ENCODE results near the gene MRGPRF.
A peak's percentile ranks its signal among the peaks of the same experiment; 100 is the strongest.

MRGPRF gene

DNA sequence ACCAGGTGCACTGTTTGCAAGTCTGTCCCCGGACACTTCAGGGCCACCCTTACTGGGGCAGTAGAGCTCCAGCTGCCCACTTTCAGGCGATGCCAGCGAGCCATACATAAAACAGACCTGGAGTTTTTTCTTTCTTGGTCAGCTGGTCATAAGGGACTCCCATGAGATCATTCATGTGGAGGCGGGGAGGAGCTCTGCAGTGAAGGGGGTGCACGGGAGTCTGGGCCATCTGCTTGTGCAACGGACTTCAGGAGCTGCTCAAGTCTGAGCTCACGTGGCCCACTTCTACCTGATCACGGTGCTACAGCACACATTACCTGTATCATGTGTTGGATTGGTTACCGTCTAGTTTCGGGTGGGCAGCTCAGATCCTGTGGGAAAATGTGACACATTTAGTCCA lies 9.2 kb upstream of the MRGPRF start:
- DNase-seq (ENCODE audit: low read depth, low spot score): no peak

DNA sequence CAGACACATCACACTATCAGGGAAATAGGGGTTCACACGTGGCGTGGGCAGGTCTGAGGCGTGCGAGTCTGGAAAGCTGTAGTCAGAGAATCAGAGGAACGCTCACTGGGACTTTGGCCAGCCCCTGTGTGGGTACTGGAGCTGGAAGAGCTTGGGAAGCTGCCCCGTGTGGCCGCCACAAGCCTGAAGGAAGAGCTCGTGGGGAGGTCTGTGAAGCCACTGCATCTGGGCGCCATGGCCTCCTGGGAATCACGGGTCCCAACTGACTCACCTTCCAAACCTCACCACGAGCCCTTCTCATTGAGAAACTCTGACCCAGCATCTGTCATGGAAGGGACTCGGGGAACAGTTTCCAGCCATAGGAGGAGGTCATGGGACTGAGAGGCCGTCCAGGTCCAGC lies 5.9 kb upstream of the MRGPRF start:
- no peak for DNase-seq (ENCODE audit: low read depth, low spot score)

DNA sequence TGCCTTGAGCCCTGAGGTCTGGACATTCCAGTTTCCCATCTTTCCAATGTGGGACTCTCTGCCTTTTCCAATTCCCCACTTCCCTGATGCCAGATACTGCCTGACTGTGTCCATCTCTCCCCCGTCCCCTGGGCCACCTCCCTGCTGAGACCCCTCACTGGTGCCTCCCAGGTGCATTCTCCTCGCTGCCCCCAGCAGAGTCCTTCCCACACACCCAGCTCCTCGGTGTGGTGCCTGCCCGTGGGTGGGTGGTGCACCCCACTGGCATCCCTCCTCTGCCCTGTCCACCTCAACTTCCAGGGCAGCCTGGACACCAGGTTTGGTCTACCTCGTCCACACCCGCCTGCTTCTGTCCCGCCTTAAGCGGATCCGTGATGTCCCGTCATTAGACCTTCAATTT lies 4.9 kb upstream of the MRGPRF start:
- DNase-seq (ENCODE audit: low read depth, low spot score): no peak

DNA sequence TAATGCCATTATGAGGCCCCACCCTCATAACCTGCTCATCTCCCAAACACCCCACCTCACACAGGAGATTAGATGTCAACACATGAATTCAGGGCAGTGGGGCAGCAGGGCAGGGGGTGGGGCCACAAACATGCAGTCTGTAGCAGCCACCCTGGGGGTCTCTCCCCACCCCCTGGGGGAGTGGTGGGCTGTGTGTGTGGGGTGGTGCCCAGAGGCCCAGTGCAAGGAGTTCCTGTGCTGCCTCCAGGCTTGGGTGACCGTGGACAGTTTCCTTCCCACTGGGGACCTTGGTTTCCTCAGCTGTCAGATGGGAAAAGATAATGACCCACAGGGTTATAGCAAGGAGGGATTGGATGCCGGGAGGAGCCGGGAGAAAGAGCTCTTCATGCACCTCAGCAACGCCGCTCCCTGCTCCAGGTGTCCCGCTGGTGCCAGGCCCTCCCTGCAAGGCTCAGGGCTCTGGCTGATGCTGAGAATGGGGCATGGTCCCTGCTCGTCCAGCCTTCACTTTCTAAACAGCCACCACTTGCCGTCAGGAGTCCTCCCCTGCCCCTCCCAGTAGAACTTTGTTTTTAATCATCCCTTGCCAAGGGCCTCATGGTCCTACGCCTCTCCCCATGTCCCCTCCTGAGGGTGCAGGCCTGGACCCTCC lies 2.0 kb upstream of the MRGPRF start:
- no peak for DNase-seq (ENCODE audit: low read depth, low spot score)

DNA sequence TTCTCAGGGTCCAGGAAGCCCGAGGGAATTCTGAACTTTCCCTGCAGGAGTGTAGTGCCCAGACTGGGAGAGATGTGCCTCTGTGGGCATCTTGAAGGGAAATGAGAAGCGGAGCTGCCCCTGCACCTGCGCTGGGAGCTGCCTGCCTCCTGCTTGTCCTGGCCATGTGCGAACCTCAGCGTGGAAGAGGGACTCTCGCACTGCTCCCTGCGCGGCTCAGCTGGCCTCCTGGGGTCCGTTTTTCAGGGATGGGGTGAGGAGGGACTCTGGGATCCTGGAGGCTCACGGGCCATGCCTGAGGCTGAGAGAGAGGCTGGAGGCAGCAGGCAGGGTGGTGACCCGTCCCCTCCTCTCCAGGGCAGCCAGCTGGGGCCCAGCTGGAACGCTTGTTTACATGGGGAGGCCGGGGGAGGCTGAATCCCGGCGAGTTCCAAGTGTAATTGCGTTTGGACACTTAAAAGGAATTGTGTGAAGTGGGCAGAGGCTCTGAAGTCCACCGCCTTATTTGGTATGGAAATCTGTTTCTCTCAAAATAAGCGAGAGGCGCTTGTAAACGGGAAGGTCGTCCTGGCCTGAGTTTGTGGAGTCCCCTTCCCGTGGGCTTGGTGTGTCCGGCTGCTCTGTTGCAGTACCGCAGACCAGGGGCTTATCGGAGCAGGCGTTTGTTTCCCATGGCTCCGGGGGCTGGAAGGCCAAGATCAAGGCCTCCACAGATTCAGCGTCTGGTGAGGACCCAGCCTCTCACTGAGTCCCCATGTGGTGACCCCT lies 1.2 kb upstream of the MRGPRF start:
- DNase-seq (ENCODE audit: low read depth, low spot score): peak; percentile 22

DNA sequence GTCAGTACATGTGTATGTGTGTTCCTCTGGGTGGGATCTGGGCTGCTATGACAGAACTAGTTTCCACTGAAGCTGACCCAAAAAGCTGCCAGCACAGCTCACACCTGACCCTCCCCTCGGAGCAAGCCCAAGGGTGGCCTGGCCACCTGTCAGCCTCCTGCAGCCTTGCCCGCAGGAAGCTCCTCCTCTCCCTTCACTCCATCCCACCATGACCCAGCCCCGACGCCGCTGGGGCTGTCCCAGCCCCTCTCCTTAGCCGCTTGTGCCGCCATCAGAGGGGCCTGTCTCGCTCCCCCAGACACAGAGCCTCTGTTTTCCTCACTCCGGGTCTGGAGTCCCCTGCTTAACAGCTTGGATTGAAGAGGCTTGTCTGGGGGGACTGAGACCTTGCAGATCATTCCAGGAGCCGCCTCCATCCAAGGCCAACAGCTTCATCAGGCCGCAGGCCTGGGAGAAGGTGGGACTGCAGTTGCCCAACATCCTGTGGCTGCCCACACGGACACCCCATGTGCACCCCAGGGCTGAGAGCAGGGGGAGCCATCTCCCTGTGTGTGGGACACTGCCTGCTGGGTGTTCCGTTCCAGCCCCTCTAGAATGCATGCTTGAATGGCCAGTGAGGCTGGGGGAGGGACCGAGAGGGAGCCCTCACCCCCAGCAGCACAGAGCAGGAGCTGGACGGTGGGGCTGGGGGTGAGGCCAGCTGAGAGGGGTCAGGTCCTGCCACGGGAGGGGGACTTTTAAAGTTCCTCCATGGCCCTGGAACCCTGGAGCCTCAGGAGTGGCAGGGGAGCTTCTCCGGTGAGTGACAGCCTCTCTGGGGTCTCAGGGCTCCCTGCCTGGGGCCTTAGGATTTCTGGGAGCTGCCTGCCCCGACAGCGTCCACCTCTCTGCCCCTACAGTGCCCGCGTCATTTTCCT lies 696 bp downstream of the MRGPRF start:
- no peak for DNase-seq (ENCODE audit: low read depth, low spot score)

DNA sequence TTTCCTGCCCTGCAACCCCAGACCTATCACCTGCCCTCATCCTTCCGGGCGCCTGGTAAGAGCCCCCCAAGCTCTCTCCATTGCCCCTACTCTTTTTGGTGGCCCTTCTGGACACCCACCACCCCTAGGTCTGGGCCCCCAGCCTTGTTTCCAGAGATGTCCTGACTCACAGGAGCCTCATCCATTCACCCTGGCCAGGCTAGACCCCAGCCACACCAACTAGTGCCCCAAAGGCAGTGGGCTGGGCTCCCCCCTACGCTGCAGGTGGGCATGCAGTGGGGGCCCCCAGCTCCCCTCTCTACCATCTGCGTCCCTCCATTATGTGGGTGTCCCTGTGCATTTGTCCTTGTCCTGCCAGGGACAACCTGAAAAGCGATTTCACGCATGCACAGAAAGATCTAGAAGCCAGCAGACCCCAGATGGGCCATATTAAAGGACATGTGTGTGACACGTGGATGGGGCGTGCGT lies 1.4 kb downstream of the MRGPRF start:
- no peak for DNase-seq (ENCODE audit: low read depth, low spot score)

DNA sequence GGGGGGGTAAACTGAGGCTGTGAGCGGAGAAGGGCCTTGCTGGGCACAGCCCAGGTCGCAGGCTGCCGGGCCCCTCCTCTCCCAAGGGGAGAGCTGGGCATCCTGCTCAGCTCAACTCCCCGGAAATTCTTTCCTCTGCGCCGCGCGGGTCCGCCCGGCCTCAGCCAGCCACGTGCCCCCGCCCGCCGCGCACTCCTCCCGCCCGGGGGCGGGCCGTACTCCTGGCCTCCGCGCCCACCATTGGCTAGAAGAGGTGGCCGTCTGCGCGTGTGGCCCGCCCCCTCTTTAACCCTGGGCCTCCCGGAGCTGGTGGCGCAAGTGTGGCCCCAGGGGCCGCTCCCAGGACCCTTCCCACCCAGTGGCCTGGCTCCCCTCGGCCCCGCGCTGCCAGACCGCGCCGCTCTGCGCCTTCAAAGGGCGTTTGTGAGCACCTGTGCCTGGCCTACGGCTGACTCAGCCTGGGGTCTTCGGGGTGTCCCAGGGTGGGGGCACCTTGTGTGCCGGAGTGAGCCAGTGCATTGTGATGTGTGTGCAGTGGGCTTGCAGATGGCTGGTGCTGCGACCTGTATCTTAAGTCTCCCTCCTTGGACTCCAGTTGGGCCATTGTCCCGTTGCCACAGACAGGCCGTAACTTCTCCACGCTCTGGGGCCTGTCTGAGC lies 2.0 kb downstream of the MRGPRF start:
- peak; percentile 82 for DNase-seq (ENCODE audit: low read depth, low spot score)

DNA sequence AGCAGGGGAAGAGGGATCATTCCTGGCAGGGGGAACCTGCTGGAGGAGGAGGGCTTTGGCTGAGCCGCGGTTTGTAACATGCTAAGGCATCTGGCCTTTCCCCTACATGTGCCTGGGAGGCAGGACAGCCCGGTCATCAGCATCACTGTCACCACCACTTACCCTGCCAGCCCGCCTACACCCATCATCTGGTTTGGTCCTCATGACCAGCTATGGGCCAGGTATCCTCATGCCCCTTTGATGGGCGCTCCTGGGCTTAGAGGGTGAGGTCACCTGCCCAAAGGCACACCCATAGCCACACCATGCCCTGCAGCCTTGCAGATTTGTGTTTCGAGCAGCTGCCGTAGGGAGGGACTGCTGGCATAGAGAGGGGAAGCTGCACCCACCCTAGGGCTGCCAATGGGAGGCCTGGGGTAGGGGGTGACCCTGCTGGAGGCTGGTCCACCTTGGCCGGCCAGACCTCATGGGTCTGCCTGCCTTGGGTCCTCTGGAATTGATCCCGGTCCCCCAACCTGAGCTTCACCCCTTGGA lies 2.6 kb downstream of the MRGPRF start:
- DNase-seq (ENCODE audit: low read depth, low spot score): peak; percentile 28

DNA sequence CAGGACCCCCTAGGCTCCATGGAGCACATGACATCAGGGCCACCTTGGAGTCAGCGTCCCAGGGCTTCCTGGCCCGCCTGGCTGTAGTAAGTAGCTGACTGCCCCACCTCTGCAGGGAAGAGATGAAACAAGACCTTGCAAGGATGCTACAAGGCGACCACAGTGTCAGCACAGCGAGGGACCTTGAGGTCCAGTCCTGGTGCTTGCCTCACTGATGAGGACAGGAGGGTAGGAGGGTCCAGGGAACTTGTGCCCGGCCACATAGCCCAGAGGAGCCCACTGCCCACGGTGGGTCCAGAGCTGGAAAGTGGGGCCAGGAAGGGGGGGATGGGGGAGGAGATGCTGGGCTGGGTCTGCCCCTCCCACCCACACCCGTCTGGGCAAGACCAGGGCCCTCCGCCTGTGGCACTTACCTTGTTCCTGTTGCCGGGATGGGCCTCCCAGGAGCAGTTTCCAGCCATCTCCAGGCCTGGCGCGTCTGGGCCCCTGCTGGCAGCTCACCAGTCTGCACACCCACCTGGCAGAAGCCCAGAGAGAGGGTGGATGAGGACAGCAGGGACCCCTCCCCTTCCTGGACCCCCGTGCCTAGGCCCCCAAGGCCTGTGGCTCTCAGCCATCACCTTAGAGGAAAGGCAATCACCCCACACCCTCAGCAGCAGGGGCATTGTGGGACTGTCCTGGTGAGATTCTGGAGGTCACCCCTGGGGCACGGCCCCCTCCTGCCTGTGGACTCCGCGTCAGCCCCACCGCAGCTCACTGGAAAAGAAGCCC lies 3.4 kb downstream of the MRGPRF start:
- DNase-seq (ENCODE audit: low read depth, low spot score): no peak

DNA sequence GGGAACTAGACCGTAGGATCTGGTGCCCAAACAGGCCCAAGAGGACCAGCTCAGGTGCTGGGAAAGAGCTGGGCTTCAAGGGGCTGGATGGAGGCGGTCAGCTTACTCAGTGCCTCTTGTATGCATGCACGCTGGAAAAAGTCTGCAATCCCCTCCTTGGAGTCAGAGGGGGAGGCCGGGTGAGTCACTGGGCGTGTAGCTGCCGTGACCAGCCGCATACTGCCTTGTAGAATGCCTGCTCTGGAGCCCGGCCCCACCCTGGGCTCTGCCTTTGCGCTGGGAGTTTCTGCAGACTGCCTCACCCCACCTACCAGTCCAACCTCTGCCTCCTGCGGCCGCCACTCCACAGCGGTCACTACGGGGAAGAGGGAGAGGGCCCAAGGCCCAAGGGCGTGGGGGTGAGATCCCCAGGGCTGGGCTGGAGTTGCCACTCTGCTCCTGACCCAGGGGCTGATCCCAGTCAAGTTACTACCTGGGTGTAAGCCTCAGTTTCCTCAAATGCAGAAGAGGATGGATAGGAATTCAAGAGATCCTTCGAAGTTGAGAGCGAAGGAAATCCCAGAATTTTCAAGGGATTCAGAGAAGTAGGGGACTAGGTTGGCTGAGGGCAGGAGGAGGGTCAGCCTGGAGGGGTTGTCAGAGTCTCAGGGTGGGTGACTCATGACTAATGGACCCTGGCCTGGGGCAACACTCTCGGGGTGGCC lies 4.2 kb downstream of the MRGPRF start:
- DNase-seq (ENCODE audit: low read depth, low spot score): peak; percentile 91

DNA sequence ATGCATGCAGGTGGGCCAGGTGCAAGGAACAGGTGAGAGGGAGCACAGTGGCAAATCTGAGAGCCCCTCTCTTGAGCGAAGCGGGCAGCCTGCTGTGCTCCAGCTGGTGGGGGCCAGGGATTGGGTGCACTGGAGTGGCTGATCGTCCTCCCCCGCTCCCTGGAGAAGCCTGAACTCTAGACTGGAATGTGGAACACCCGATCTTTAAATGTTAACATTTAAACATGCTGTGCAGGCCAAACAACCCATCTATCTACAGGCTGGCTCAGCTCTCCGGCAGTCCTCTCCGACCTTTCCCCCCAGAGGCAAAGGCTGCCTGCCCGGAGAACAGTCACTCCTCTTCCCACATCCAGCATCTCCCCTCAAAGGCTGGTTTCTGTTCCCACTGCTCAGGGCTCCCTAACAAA lies 5.1 kb downstream of the MRGPRF start:
- DNase-seq (ENCODE audit: low read depth, low spot score): peak; percentile 40

DNA sequence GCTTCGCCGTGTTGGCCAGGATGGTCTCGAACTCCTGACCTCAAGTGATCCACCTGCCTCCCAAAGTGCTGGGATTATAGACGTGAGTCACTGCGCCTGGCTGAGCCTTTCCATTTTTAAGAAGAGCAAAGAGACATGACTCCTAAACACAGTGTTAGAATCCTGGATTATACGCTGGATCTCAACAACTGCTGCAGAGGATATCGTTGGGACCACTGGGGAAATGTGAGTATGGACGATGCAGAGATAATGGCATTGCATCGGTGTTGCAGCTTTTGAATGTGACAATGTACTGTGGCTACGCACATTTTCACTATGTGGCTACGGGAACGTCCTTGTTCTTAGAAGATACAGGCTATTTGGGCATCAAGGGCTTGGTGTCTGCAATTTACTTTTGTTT lies 6.2 kb downstream of the MRGPRF start:
- DNase-seq (ENCODE audit: low read depth, low spot score): no peak

DNA sequence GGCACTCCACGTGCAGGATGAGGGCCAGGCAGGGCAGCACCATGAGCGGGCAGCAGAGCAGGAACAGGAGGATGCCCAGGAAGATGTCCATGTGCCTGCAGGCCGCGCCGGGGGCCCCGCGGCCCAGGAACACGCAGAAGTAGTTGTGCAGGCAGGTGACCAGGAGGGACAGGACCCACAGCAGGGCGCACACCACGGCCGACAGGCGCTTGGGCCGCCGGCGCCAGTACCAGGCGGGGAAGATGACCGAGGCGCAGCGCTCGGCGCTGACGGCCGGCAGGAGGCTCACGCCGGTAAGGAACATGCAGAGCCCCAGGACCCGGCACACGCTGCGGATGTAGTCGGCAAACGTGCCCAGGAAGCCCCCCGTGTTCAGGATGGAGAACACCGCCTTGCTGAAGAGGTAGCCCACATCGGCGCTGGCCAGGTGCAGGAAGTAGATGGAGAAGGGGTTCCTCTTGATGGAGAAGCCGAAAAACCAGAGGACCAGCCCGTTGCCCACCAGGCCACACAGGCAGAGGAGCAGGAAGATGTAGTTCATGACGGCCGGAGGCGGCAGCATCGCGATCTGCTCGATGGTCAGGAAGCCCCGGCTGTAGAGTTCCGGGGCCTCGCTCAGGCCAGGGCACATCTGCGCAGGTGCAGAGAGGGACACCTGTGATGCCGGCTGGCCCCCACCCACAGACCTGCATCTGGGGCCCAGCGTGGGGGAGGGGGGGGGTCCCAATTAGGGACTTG lies 7.2 kb downstream of the MRGPRF start:
- DNase-seq (ENCODE audit: low read depth, low spot score): no peak

DNA sequence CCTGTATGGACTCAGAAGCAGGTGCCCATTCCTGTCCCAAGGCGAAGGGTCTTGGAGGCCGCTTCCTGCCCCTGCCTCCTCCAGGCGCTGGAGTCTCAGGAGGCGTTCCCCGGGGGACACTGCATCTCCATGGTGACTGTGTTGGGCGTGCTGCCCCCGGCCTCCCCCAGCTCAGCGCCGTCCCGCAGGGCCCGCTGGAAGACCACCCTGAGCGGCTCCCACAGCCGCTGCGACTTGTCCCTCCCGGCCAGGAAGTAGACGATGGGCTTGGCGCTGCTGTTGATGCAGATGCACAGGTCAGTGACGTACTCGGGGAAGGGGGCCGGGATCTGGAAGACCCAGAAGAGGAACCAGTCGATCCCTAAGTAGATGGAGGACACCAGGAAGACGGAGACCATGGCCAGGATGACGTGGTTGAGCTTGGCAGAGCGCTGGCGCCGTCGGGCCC lies 7.8 kb downstream of the MRGPRF start:
- no peak for DNase-seq (ENCODE audit: low read depth, low spot score)

DNA sequence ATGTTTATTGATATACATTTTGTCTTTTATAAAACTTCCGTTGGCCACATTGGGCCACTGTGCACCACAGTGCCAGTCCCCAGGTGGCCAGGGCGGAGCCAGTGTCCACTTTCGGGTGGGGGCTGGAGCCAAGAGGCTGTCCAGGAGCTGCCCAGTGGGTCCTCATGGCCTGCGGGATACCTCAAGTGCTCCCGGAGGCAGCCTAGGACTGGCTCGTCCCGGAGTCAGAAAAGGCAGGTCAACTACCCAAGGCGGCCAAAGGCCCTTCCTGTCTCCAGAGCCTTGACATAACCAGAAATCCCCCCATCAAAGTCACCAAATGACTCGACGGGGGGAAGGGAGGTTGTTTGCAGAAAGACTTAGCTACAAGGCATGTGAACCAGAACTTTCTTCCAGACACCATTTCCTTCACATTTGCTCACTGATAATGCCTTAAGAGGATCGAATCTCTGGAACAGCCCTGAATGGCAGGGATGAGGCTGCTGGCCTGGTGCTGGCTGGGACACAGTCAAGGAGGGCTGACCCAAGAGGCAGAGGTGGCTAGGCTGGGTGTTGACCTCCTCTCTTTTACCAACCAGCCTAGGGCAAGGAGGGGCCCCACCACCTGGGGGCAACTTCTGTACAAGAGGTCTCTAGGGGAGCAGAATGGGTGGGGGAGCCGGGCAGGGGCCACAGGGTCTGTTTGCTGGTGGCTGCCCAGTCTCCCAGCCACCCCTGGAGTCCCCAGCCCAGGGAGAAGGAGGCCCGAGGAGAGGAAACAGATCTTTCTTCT lies 8.4 kb downstream of the MRGPRF start:
- no peak for DNase-seq (ENCODE audit: low read depth, low spot score)

DNA sequence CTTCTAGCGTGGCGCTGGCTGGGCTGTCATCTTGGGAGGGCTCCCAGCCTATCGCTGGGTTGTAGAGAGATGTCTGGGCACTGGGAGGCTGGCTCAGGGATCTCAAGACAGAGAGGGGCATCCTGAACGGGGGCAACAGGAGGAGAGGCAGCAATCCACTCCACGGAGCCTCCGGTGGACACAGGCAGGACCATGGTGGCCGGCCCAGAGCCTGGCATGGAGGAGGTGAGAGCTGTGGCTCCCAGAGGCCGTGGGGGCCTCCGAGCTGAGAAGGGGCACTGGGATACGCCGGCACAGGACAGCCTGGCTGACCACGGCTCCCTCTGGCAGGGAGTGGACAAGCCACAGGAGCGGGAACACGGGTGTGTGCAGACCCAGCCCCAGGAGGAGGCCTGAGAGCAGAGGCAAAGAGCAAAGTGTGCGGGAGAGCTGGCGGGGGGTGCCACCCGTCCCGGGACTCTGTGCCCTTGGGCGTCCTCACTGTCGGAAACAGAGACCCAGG lies 9.1 kb downstream of the MRGPRF start:
- DNase-seq (ENCODE audit: low read depth, low spot score): no peak

DNA sequence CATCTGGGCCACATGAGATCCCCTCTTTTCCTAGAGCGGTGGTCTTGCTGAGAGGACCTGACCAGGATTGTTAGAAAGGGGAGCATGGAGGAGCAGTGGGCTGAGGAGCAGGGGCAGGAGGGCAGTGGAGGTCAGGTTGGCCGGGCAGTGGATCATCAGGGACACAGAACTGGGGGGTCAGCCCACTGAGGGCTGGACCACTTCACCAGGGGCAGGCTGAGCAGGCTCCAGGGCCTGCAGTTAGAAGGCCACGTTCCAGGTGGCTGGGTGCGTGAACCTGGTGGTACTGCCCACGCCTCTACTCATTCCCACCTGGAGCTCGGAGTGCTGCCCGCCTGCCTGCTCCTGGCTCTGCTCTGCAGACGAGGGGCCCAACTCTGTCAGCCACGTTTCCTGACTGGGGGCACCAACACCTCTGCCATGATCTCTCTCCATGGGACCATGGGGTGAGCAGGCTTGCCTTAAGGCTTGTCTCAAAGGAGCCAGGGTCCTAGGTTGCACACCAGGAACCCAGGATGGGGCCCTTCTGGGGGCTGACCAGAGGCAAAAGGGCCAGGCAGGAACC lies 9.7 kb downstream of the MRGPRF start:
- DNase-seq (ENCODE audit: low read depth, low spot score): no peak
